Measurements from ENCODE around the gene TRMT13. TPM values are rescaled to one million over a fixed set of nuclear protein-coding genes. Genes with fewer than 3 reads are reported as not detected.

TRMT13 gene, protein sequence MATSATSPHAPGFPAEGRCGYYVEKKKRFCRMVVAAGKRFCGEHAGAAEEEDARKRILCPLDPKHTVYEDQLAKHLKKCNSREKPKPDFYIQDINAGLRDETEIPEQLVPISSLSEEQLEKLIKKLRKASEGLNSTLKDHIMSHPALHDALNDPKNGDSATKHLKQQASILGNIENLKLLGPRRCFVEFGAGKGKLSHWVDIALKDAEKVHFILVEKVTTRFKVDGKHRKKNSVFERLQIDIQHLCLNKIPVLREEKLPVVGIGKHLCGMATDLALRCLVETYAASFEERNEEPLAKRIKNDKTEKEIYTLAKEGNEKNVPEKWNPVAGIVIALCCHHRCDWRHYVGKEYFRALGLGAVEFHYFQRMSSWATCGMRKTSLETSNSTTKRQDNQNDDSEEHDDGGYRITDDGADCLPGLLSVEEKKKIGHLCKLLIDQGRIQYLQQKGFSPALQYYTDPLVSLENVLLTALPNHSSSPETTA
- 10 to 100 TPM in 11 of 12 donors, not detected in 1; 19.9 to 42.7 (median 32.2) TPM for polyA plus RNA-seq (ENCODE audit: insufficient read length in 12 of 12)
- long read RNA-seq, donor 1, partial matches to known transcripts, result 18 of 21 reads
- long read RNA-seq, donor 1, other reads (novel, unspliced or antisense), result 0 of 21 reads
- long read RNA-seq, donor 2, partial matches to known transcripts, result 242 of 469 reads
- long read RNA-seq, donor 2, other reads (novel, unspliced or antisense), result 227 of 469 reads
- long read RNA-seq, donor 3, partial matches to known transcripts, result 108 of 163 reads
- long read RNA-seq, donor 3, other reads (novel, unspliced or antisense), result 54 of 163 reads
- long read RNA-seq, donor 4, partial matches to known transcripts, result 29 of 79 reads
- long read RNA-seq, donor 4, other reads (novel, unspliced or antisense), result 50 of 79 reads
- long read RNA-seq, donor 5, partial matches to known transcripts, result 24 of 26 reads
- long read RNA-seq, donor 5, other reads (novel, unspliced or antisense), result 0 of 26 reads
- long read RNA-seq, donor 6, partial matches to known transcripts, result 62 of 142 reads
- long read RNA-seq, donor 6, other reads (novel, unspliced or antisense), result 80 of 142 reads
- long read RNA-seq, donor 7, partial matches to known transcripts, result 0 of 2 reads
- long read RNA-seq, donor 7, other reads (novel, unspliced or antisense), result 0 of 2 reads
- long read RNA-seq, donor 8, partial matches to known transcripts, result 18 of 19 reads
- long read RNA-seq, donor 8, other reads (novel, unspliced or antisense), result 0 of 19 reads
- long read RNA-seq, donor 9, partial matches to known transcripts, result 0 of 1 reads
- long read RNA-seq, donor 9, other reads (novel, unspliced or antisense), result 0 of 1 reads
- long read RNA-seq, donor 10, partial matches to known transcripts, result 138 of 351 reads
- long read RNA-seq, donor 10, other reads (novel, unspliced or antisense), result 212 of 351 reads
- long read RNA-seq, donor 11, result 0 reads

DNA sequence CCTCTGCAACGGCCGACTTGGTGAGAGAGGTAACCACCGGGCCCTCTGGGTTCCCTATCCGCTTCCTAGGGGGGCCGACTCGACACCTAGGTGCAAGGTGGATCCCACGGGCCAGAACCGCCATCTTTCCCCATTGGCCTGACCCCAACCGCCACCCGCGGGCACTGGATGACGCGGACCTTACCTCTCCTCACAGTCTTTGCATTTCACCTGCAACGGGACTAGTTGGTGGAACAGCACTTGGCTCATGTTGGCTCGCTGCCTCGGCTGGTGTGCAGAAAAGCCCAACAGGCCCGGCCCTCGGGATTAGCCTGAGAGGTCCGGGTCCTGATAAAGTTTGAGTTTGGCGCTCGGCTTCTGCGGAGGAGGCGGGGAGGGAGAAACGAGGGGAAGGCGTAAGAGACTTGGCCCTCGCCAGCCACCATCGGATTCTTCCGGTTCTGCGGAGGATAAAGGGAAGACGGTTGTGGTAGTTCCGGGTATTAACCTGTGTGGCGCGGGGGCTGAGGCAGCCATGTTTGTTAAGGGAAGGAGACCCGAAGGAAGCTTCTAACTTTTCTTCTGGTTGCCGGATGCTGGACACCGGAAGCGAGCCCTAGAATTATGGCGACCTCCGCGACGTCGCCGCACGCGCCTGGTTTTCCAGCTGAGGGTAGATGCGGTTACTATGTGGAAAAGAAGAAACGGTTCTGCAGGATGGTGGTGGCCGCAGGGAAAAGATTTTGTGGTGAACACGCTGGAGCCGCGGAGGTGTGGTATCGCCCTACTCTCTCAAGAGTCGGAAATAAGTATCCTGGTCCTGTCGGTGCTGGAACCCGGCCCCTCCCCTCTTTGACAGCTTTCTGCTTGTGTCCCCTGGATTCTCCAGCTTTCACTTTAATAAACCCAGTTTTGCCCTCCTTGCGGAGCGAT lies at the start of gene TRMT13, which contains the start of gene SASS6:
TRMT13 (plus strand) TSS at position 598 of the 912 bp plus-strand sequence; CDS start at position 604, 6 bp downstream.
SASS6 (minus strand) TSS at position 365 of the 912 bp plus-strand sequence; CDS start at position 249, 116 bp downstream.
- DNase-seq, result peak; percentile 97

DNA sequence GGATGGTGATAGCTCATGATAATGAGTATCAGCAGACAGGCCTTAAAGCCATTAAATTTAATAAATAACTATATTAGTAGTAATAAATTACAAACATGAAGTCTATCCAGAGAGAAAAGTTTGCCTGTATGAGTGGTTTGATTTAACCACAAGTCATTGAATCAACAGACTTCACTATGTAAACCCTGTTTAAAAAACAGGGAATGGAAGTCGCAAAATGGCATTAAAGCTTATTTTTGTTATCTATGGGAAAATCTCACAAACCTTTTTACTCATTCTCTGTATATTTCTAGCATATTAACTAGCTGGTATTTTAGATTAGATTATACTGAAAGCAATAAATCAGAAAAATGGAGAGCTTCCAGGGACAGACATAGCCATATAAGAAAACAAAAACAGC lies 45.6 kb upstream of the TRMT13 start:
- DNase-seq, result no peak

DNA sequence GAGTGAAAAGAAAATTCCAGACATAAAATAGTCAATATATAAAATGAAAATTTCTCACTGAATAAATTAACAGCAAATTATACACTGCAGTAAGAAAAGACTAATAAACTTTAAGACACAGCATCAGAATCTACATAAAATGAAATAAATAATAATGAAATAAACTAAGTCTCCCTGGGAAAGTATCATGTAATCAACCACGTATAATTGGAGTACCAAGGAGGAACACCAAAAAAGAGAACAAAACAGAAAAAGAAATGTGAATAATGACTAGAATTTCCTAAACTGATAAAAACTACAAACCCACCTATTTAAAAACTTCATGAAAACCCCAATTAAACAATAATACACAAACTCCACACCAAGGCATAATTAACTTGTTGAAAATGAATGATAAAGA lies 43.9 kb upstream of the TRMT13 start:
- DNase-seq, result no peak

DNA sequence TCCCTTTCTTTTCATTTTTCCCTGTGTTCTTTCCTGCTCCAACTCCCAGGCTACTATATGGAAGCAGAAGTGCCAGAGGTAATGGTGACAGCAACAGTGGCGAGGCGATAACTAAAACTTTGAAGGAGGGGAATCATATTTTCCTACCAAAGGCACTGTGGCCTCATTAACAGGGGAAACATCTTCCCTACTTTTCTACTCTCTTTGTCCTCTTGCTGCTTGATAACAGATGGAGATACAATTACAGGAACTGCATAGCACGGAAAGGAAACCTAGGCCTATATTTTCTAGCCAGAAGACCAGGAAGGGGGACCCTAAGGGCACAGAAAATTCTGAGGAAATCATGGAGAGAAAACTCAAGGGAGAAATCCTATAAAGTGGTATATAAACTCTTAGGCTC lies 42.5 kb upstream of the TRMT13 start:
- no peak for DNase-seq

DNA sequence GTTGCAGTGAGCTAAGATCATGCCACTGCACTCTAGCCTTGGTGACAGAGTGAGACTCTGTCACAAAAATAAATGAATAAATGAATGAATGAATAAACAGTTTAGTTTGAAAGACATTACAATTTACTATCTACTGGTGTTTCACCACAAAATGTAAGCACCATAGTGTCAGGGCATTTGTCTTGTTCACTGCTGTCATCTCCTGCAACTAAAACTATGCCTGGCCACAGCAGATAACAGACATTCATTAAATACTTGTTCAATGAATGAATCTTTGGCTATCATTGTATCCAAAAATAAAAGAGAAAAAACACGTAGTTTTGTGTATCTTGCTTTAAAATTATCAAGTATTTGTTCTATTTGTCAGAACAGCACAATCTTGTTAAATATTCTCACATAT lies 32.8 kb upstream of the TRMT13 start:
- no peak for DNase-seq

DNA sequence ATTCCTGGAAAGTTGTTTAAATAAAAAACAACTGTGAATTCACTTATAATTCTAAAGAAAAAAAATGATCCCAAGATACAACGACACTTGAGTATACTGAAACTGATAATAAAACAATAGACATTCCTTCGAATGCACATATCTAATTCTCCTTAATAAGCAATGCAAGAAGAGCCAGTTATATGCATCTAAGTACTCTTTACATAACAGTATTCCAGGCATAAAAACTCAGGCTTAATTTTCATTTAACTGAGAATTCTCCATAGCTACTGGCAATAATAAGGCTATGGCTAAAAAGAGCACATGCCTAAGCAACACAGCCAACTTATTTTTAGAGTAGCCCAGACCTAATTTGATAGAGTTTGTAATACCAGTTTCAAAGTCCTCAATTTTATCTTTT lies 31.4 kb upstream of the TRMT13 start:
- no peak for DNase-seq

DNA sequence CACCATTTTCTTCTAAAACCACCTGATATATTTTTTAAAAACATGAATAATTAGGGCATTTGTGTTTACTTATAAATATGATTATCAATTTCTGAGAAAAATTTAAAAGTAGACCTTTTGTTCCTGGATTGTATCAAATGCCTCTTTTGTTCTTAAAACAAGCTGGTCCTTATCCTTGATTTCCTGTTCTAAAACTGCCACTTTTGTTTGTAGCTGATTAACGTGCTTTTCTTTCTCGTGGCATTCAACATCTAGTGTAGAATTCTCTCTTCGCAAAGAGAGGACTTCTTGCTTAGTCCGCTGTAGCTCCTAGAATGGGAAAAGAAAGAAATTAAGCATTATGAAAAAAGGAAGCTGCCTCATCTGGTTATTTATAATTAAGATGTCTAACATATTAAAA lies 25.3 kb upstream of the TRMT13 start:
- DNase-seq, result no peak

DNA sequence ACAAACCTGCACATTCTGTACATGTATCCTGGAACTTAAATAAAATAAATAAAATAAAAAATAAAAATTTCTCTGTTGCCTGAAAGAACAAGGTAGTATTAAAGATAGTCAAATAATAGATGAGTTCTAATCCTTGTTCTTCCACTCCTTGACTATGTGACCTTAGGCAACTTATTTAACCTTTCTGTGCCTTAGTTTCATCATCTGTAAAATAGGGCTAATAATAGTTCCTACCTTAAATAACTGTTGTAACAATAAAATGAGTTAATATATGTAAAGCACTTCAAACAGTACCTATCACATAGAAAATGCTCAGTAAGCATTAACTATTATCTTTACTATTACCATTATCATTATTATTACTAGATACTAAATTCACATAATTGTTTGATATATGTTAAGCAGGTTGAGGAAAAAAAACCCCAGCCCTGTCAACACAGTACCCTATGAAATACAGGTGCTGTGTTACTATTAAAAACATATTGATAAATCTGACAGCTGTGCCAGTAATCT lies 23.4 kb upstream of the TRMT13 start:
- no peak for DNase-seq

DNA sequence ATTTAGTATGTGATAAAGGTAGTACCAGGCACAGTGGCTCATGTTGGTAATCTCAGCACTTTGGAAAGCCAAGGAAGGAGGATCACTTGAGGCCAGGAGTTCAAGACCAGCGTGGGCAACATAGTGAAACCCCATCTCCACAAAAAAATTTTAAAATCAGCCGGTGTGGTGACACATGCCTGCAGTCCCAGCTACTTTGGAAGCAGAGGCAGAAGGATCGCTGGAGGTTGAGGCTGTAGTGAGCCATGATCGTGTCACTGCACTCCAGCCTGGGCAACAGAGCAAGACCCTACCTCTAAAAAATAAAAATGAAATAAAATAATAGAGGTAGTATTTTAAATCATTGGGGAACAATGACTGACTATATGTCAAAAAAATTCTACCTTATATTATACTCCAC lies 17.4 kb upstream of the TRMT13 start:
- no peak for DNase-seq

DNA sequence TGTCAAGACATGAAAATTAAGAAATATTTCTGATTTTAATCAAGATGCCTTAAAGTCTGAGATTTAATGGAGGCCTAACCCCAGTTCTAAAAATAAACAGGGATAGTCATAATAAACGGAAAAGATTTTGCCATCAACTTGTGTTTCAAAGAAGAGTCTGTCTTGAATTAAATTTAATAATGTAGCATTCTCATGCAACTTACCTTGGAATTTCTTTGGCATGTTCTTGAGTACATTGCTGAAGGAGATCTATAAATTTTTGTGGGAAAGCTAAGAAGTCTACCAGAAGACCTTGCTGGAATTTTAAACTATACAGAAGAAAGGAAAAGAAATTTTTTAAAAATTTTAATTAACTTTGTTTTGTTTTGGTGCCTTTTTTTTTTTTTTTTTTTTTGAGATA lies 10.8 kb upstream of the TRMT13 start:
- DNase-seq, result no peak

DNA sequence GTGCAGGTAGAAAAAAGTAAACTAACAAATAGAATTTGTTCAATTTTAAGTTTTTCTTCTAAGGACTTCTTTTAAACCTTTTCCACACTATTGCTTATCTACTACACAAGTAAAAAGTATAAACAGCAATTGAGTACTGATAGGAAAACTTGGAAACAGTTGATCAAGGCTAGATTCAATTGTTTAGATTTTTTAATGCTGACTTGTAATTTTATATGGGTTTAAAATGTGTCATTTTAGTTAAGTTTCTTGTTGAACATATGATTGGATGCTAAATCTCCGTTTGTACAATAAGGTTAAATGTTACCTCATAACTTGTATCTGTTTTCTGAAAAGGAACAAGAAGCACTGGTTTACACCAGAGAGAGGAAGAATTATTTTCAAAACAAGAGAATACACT lies 5.7 kb upstream of the TRMT13 start:
- DNase-seq, result no peak

DNA sequence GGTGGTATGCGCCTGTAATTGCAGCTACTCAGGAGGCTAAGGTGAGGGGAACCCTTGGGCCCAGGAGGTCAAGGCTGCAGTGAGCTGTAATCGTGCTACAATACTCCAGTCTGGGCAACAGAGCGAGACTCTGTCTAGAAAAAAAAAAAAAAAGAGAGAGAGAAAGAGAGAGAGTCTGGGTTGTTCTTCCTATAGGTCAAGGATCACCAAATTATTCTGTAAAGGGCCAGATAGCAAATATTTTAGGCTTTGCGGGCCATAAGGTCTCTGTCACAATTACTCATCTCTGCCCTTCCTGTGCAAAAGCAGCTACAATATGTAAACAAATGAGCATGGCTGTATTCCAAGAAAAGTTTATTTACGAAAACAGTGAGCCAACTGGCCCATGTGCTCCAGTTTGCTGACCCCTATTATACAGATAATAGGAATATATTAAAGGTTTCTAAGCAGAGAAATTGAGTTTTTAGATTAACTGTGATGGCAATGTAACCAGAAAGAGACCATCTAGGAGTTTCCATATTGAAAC lies 2.3 kb upstream of the TRMT13 start:
- DNase-seq, result no peak

DNA sequence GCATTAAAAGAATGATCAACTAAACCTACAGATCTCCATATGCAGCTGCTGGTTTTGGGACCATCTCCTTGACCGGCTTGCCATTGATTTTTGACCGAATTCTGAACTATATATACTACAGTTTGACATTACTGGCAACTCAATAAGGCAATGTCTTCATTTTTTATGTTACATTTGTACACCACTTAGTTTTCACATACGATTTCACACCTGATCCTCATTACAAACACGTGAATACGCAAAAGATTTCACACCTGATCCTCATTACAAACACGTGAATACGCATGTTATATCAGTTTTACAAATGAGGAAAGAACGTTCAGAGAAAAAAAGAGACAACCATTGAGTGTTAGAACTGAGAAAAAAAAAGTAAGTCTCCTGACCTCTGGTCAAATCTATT lies 1.3 kb upstream of the TRMT13 start:
- DNase-seq, result no peak

DNA sequence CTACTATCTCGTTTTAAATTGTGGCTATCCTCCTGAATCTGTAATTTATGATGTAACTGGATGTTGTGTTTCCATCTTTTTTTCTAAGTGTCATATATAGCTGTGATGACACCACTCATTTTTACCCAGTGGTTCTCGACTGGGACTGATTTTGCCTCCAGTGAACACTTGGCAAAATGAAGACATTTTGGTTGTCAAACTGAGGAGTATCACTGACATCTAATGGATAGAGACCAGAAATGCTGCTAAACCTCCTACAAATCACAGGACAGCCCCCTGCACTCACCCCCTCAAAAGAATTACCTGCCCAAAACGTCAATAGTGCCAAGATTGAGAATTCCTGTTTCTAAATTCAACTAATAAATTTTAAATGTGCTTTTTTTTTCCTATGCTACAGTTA lies 1.9 kb downstream of the TRMT13 start:
- no peak for DNase-seq

DNA sequence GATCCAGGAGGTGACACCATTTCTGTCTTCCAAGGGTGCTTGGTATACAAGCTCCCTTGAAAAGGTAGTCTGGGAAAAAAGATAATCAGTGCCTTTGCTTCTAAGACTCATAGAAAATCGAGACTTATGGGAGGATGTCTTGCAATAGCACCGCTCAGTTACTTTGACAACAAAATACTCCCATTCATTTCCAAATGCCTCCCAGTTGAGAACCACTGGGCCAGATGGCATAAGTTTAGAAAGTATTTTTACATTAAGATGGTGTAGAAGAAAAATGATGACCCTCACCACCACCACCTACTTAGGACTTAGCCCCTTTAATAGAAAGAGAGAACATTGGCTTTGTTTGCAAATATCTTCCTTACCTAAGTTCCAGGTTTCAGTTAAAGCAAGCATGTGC lies 4.6 kb downstream of the TRMT13 start:
- no peak for DNase-seq

DNA sequence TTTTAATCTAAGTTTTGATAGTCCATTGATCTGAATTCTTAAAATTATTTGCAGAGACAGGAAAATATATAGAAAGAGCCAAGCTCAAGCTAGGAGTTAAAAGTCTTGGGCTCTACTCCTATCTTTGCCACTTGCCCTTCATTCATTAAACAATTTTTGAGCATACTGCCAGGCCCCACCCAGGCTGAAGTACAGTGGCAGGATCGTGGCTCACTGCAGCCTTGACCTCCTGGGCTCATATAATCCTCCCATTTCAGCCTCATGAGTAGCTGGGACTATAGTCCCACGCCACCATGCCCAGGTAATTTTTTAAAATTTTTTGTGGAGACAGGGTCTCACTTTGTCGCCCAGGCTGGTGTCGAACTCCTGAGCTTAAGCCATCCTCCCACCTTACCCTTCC lies 8.2 kb downstream of the TRMT13 start:
- DNase-seq, result no peak

DNA sequence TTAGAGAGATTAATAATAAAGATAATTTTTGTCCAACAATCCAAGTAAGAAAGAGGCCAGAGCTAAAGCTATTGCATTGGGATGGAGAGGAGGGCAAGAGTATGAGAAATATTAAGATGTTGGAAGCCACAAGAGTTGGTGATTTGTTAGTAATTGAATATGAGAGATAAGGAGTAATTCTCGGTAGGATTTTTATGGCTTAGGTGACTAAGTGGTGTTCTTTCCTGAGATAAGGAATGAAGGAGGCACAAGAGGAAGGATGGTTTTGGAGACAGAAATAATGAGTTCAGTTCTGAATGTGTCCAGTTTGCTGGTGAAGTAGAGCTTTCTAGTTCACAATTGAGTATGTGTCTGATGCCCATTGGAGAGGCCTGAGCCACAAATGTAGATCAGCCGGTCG lies 9.4 kb downstream of the TRMT13 start:
- DNase-seq, result no peak

DNA sequence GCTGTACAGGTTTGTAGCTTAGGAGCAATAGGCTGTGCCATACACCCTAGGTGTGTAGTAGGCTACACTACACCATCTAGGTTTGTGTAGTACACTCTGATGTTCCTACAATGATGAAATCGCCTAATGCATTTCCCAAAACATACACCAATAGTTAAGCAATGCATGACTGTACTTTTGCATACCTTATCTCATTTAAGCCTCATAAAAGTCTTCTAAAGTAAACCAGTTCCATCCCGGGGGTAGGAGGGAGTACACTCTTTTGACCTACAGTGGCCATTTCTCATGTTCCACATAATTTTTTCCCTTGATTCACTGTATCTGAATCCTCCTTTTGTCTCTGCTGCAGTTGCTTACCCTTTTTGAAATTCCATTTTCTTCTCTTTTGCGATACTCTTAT lies 12.2 kb downstream of the TRMT13 start:
- DNase-seq, result no peak

DNA sequence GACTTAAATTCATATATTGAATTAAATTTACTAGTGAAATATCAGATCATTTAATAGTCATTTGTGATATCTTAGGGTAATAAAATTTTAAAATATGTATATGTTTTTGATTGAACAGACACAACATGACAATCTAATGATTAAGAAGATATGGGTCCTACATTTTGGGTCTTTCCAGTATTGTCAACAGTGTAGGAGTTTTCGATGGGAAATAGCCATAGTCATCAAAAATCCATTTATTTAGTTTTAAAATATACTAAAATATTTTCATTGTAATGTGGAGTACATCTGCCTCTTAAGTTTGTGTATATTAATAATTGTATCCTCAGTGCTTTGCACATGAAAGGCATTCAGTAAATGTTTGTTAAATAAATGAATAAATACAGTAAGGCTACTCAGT lies 14.0 kb downstream of the TRMT13 start:
- DNase-seq, result no peak

DNA sequence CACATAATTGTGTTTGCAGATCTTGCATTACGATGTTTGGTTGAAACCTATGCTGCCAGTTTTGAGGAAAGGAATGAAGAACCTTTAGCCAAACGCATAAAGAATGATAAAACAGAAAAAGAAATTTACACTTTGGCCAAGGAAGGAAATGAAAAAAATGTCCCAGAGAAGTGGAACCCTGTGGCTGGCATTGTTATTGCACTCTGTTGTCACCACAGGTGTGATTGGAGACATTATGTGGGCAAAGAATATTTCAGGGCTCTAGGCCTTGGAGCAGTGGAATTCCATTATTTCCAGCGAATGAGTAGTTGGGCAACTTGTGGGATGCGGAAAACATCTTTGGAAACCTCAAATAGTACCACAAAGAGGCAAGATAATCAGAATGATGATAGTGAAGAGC lies 14.9 kb downstream of the TRMT13 start:
- no peak for DNase-seq
